Measurements from ENCODE around the gene PRPS2. TPM values are rescaled to one million over a fixed set of nuclear protein-coding genes. Genes with fewer than 3 reads are reported as not detected.

Gene PRPS2
- polyA plus RNA-seq, 1 of the 3 experiments (the other 2 are of a cell fraction), result 11.1 TPM

DNA sequence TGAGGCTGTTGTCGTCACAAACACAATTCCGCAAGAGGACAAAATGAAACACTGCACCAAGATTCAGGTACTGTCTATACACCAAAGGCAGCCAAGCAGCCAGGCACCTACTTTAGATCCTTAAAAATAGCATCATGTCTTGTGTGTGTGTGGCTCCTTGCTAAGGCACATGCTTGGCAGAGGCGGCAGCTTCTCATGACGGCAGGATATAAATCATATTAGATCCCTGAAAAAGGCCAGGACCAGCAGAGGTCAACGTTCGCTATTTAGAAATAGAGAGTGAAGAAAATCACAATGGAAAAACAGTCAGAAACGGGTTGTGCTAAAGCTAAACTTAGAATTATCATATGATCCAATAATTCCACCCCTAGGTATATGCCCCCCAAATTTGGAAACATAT is 29.5 kb downstream of the PRPS2 start:
- H3K36me3 ChIP-seq (replicated peaks in 1 of 2; ENCODE audit: control insufficient read depth in 1 of 2, insufficient read depth in 2 of 2, low read length in 1 of 2), result no peaks in the 10 kb centered on the region
- H3K4me3 ChIP-seq (ENCODE audit: low read depth in 2 of 2, low read length in 1 of 2), result no peak overlapping the region
- no peaks in the 10 kb centered on the region for H4K20me1 ChIP-seq (ENCODE audit: insufficient read depth)
- ChIA-PET CTCF (no interaction called here), POLR2A (no interaction called here)
- no peak overlapping the region for H2AFZ ChIP-seq (ENCODE audit: low read depth)
- no peak for DNase-seq
- H3K79me2 ChIP-seq (ENCODE audit: insufficient read depth), result no peaks in the 10 kb centered on the region
- peaks cover 26% of the 10 kb centered on the region for H3K27me3 ChIP-seq (ENCODE audit: insufficient read depth)
- no peaks in the 10 kb centered on the region for H3F3A ChIP-seq (replicated peaks; ENCODE audit: insufficient read depth)
- 60% methylated on average over 7 of the region's 7 CpGs for WGBS (ENCODE audit: low lambda C conversion rate)
- H3K9ac ChIP-seq, result no peak overlapping the region
- peaks cover 0 to 2% of the 10 kb centered on the region in 2 experiments; a peak in 1 of 4 replicates for H3K4me1 ChIP-seq (ENCODE audit: control insufficient read depth in 1 of 2, insufficient read depth in 2 of 2, low read depth in 1 of 2, low read length in 1 of 2)
- no peaks in the 10 kb centered on the region for H3K9me2 ChIP-seq
- H3K4me2 ChIP-seq, result no peak overlapping the region
- TF ChIP-seq RAD21 (IDR thresholded peaks at IDR 0.05; ENCODE audit: low read length) (no peak), FOXJ3 (CRISPR knock-in tag; IDR thresholded peaks at IDR 0.05) (no peak)
- H3K9me3 ChIP-seq, result no peaks in the 10 kb centered on the region
- H3K27ac ChIP-seq (ENCODE audit: low read depth in 2 of 2, low read length in 1 of 2), result no peak overlapping the region

DNA sequence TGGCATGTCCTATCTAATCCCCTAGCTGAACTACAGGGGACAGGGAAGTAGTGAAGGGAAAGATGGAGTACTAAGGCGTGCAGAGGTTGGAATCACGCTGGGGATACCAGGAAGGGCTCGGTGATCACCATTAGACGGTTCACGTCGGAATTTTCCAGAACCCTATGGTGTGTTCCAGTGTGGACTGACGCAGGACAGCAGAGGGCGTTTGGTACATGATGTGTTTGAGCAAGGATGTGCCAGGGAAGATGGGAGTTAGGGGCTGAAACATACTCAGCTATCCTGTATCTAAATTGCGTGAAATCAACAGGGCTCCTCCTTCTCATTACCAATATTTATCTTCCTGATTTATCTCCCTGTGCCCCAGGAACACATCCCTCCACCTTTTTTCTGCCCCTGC is 33.7 kb downstream of the PRPS2 start:
- CTCF ChIA-PET, result interaction anchor here (1.0 kb wide), 1 partner anchor 53 kb away, joined by 3 read pairs; no protein-coding TSS in a partner anchor
- peaks cover 23% of the 10 kb centered on the region for H3K27me3 ChIP-seq (ENCODE audit: insufficient read depth)
- POLR2A ChIA-PET, result no interaction called here

More for the DNA sequence above, 33.7 kb downstream of the PRPS2 start:
- H3K9me3 ChIP-seq, result no peaks in the 10 kb centered on the region
- 63% methylated on average over 9 of the region's 9 CpGs for WGBS (ENCODE audit: low lambda C conversion rate)
- H3K9me2 ChIP-seq, result no peaks in the 10 kb centered on the region
- peaks cover 0 to 2% of the 10 kb centered on the region in 2 experiments; a peak in 1 of 4 replicates for H3K4me1 ChIP-seq (ENCODE audit: control insufficient read depth in 1 of 2, insufficient read depth in 2 of 2, low read depth in 1 of 2, low read length in 1 of 2)
- DNase-seq, result no peak
- no peak for TF ChIP-seq GATA2 (CRISPR knock-in tag; IDR thresholded peaks at IDR 0.05)
- TF ChIP-seq FOXJ3 (CRISPR knock-in tag; IDR thresholded peaks at IDR 0.05), result no peak
- TF ChIP-seq NRF1 (IDR thresholded peaks at IDR 0.05; ENCODE audit: low read depth, low read length), result no peak
- TF ChIP-seq EP300 (IDR thresholded peaks at IDR 0.05; ENCODE audit: borderline replicate concordance in 1 of 2, low read depth in 1 of 2, low read length in 1 of 2), result no peak
- TF ChIP-seq MXI1 (IDR thresholded peaks at IDR 0.05; ENCODE audit: low read depth, low read length), result no peak
- TF ChIP-seq JUND (IDR thresholded peaks at IDR 0.05), result no peak
- no peak for TF ChIP-seq RFX5 (IDR thresholded peaks at IDR 0.05; ENCODE audit: low read length)
- TF ChIP-seq RXRA (IDR thresholded peaks at IDR 0.05; ENCODE audit: borderline replicate concordance, low read depth), result no peak
- TF ChIP-seq EZH2phosphoT487 (IDR thresholded peaks at IDR 0.05; ENCODE audit: borderline replicate concordance, low read depth), result no peak
- no peak for TF ChIP-seq NFIC (IDR thresholded peaks at IDR 0.05; ENCODE audit: borderline replicate concordance)
- TF ChIP-seq TEAD4 (IDR thresholded peaks at IDR 0.05; ENCODE audit: borderline replicate concordance, insufficient read depth), result no peak
- TF ChIP-seq RCOR1 (IDR thresholded peaks at IDR 0.05; ENCODE audit: low read length), result no peak
- no peak for TF ChIP-seq TCF12 (IDR thresholded peaks at IDR 0.05)
- no peak for TF ChIP-seq SIN3A (IDR thresholded peaks at IDR 0.05; ENCODE audit: borderline replicate concordance, low read depth, low read length)
- TF ChIP-seq, protein P1, sequence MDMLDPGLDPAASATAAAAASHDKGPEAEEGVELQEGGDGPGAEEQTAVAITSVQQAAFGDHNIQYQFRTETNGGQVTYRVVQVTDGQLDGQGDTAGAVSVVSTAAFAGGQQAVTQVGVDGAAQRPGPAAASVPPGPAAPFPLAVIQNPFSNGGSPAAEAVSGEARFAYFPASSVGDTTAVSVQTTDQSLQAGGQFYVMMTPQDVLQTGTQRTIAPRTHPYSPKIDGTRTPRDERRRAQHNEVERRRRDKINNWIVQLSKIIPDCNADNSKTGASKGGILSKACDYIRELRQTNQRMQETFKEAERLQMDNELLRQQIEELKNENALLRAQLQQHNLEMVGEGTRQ (IDR thresholded peaks at IDR 0.05; ENCODE audit: borderline replicate concordance, low read depth, low read length), result no peak
- TF ChIP-seq, protein P2, sequence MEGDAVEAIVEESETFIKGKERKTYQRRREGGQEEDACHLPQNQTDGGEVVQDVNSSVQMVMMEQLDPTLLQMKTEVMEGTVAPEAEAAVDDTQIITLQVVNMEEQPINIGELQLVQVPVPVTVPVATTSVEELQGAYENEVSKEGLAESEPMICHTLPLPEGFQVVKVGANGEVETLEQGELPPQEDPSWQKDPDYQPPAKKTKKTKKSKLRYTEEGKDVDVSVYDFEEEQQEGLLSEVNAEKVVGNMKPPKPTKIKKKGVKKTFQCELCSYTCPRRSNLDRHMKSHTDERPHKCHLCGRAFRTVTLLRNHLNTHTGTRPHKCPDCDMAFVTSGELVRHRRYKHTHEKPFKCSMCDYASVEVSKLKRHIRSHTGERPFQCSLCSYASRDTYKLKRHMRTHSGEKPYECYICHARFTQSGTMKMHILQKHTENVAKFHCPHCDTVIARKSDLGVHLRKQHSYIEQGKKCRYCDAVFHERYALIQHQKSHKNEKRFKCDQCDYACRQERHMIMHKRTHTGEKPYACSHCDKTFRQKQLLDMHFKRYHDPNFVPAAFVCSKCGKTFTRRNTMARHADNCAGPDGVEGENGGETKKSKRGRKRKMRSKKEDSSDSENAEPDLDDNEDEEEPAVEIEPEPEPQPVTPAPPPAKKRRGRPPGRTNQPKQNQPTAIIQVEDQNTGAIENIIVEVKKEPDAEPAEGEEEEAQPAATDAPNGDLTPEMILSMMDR (IDR thresholded peaks at IDR 0.05), result no peak
- no peak for TF ChIP-seq FOSL2 (IDR thresholded peaks at IDR 0.05; ENCODE audit: borderline replicate concordance, low read depth)
- no peaks in the 10 kb centered on the region for H3K36me3 ChIP-seq (replicated peaks in 1 of 2; ENCODE audit: control insufficient read depth in 1 of 2, insufficient read depth in 2 of 2, low read length in 1 of 2)
- no peak overlapping the region for H3K4me2 ChIP-seq
- H4K20me1 ChIP-seq (ENCODE audit: insufficient read depth), result no peaks in the 10 kb centered on the region
- no peak overlapping the region for H3K4me3 ChIP-seq (ENCODE audit: low read depth in 2 of 2, low read length in 1 of 2)
- no peak overlapping the region for H3K27ac ChIP-seq (ENCODE audit: low read depth in 2 of 2, low read length in 1 of 2)
- H3F3A ChIP-seq (replicated peaks; ENCODE audit: insufficient read depth), result no peaks in the 10 kb centered on the region
- no peak overlapping the region for H3K9ac ChIP-seq
- H2AFZ ChIP-seq (ENCODE audit: low read depth), result no peak overlapping the region
- no peaks in the 10 kb centered on the region for H3K79me2 ChIP-seq (ENCODE audit: insufficient read depth)
